H1 (cell line): ENCODE data around the gene RSAD2. TPM values are rescaled to one million over a fixed set of nuclear protein-coding genes. Genes with fewer than 3 reads are reported as not detected.

ENCODE experiments used
- CBX8 ChIP-seq: fragments of 300-800, 300-1000 bp; sonication (generic); IDR thresholded peaks from 2 replicates; pipeline ENCODE4 v1.7.1; 2016; ENCODE audit warnings: low read depth, low read length, borderline replicate concordance
- HDAC2 ChIP-seq, 2 experiments: fragments of 300-600 bp in 1 of 2; sonication (generic) in 1 of 2; IDR thresholded peaks; 2 replicates each; pipeline ENCODE4 v1.6.1; 2011 to 2012; ENCODE audit warnings: low read depth in 2 of 2, low read length in 2 of 2, mild to moderate bottlenecking in 2 of 2, moderate library complexity in 2 of 2, borderline replicate concordance in 1 of 2, inconsistent platforms in 1 of 2
- RBBP5 ChIP-seq: IDR thresholded peaks from 2 replicates; pipeline ENCODE4 v1.7.1; 2012; ENCODE audit warnings: low read depth, mild to moderate bottlenecking, inconsistent platforms, low read length, moderate library complexity, borderline replicate concordance
- SP2 ChIP-seq: IDR thresholded peaks from 2 replicates; pipeline ENCODE4 v1.6.1; 2012; ENCODE audit warnings: mild to moderate bottlenecking, low read length, inconsistent platforms
- SUZ12 ChIP-seq: fragments of 200-600 bp; sonication (generic); IDR thresholded peaks from 2 replicates; pipeline ENCODE4 v1.6.1; 2012; ENCODE audit warnings: mild to moderate bottlenecking, inconsistent platforms, low read length, moderate library complexity, mixed read lengths
- polyA plus RNA-seq, 7 experiments: library from polyadenylated mRNA; depleted of rRNA in 3 of 7; stranded (reverse) in 5 of 7; unstranded in 2 of 7; fragments of >200 nt in 5 of 7; fragments of 200-250 nt in 2 of 7; gene quantifications; 1 replicate in 5 of 7; 2 replicates in 1 of 7; 4 replicates in 1 of 7; pipeline versions ENCODE4 v1.2.1 to v1.2.3, GENCODE V29; 2011 to 2013; ENCODE audit warnings: missing spikeins in 2 of 7, mixed read lengths in 2 of 7
- total RNA-seq: library from RNA; stranded (reverse); fragmentation: NEBNext Ultra II Directional; extraction: Animal tissue kit (Norgen Biotek cat#: 25700); gene quantifications from 2 replicates; pipeline ENCODE4 v1.2.1, GENCODE V29; 2021
- TF ChIP-seq, protein P1 (sequence below): IDR thresholded peaks from 2 replicates; pipeline ENCODE4 v1.6.1; 2012; ENCODE audit warnings: low read length, inconsistent platforms

Gene RSAD2
- total and polyA plus RNA-seq, 2 of the 8 experiments (the other 6 are each of a cell fraction or from before 2014, with no cell fraction given), result not detected

DNA sequence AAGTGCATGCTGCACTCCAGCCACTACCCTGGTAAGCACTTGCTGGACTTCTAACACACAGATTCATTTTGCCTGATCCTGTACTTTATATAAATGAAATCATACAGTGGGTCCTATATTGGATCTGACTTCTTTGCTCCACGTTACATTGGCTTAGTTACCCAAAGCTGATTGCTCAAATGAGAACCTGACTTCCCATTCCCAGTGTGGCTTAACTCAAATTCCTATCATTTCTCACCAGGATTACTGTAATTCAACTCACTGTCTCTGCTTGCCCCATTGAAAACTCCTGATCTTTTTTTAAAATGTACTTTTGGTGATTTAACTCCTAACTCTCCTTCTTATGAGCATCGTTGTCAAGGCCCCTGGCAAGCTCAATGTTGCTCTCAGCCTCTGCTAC, 1.4 kb downstream of the RSAD2 start (continued):
- TF ChIP-seq SUZ12 (no peak), CBX8 (no peak), SP2 (no peak), HDAC2 (IDR thresholded peaks at IDR 0.05; ENCODE audit: borderline replicate concordance in 1 of 2, low read depth in 2 of 2, low read length in 2 of 2) (no peak), RBBP5 (no peak)
- TF ChIP-seq, protein P1, sequence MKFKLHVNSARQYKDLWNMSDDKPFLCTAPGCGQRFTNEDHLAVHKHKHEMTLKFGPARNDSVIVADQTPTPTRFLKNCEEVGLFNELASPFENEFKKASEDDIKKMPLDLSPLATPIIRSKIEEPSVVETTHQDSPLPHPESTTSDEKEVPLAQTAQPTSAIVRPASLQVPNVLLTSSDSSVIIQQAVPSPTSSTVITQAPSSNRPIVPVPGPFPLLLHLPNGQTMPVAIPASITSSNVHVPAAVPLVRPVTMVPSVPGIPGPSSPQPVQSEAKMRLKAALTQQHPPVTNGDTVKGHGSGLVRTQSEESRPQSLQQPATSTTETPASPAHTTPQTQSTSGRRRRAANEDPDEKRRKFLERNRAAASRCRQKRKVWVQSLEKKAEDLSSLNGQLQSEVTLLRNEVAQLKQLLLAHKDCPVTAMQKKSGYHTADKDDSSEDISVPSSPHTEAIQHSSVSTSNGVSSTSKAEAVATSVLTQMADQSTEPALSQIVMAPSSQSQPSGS, result no peak
